Small intestine (tissue), 7 donors: ENCODE measurements around the gene MMP7. TPM values are rescaled to one million over a fixed set of nuclear protein-coding genes. Genes with fewer than 3 reads are reported as not detected.
A peak's percentile ranks its signal among the peaks of the same experiment; 100 is the strongest.

ENCODE experiments used
- DNase-seq, 2 donors: peaks; one replicate each; pipeline versions ENCODE4 v3.0.0 to v3.0.0-alpha.2; 2013
- FAIRE-seq: peaks from 2 replicates; lab custom pipeline; 2012; peaks lifted over from hg19 to GRCh38; lab: Jason Lieb, UNC
- H3K27ac ChIP-seq, 3 donors: one replicate each; pipeline ENCODE4 v1.5.1; 2013; ENCODE audit warnings: low read length in 2 of 3, mild to moderate bottlenecking in 2 of 3, control low read depth in 1 of 3, inconsistent platforms in 1 of 3, low read depth in 1 of 3, moderate library complexity in 1 of 3
- H3K27me3 ChIP-seq, 3 donors: one replicate each; pipeline ENCODE4 v1.6.1; 2013; ENCODE audit warnings: low read length in 3 of 3, inconsistent platforms in 1 of 3; ENCODE audit not compliant: control insufficient read depth in 3 of 3, insufficient read depth in 3 of 3
- H3K36me3 ChIP-seq, 3 donors: one replicate each; pipeline ENCODE4 v1.6.1; 2013; ENCODE audit warnings: low read length in 3 of 3, inconsistent platforms in 1 of 3, low read depth in 1 of 3, mild to moderate bottlenecking in 1 of 3, moderate library complexity in 1 of 3; ENCODE audit not compliant: control insufficient read depth in 3 of 3, insufficient read depth in 2 of 3
- H3K4me1 ChIP-seq, 3 donors: one replicate each; pipeline ENCODE4 v1.6.1; 2013; ENCODE audit warnings: low read length in 2 of 3, inconsistent platforms in 1 of 3, low read depth in 1 of 3, mild to moderate bottlenecking in 1 of 3, moderate library complexity in 1 of 3; ENCODE audit not compliant: control insufficient read depth in 3 of 3, insufficient read depth in 2 of 3
- H3K4me3 ChIP-seq, 3 donors: one replicate each; pipeline ENCODE4 v1.5.1; 2013; ENCODE audit warnings: low read length in 3 of 3, control low read depth in 1 of 3, inconsistent platforms in 1 of 3, low read depth in 1 of 3, mild to moderate bottlenecking in 1 of 3, moderate library complexity in 1 of 3
- H3K9me3 ChIP-seq, 2 donors: one replicate each; pipeline ENCODE4 v1.6.1; 2013; ENCODE audit warnings: low read depth in 1 of 2, low read length in 1 of 2; ENCODE audit not compliant: control insufficient read depth in 2 of 2, insufficient read depth in 1 of 2
- WGBS, 3 donors: extraction: QIAGEN DNeasy Blood & Tissue Kit; methylation state at CpG; one replicate each; pipeline ENCODE4 v1.1.7; 2013; 5-methylcytosine and 5-hydroxymethylcytosine counted together
- polyA plus RNA-seq, 4 donors: library from polyadenylated mRNA; stranded (reverse) in 3 of 4; unstranded in 1 of 4; fragments of 200-250 nt in 3 of 4; fragments of 120-200 nt in 1 of 4; gene quantifications; one replicate each; pipeline versions ENCODE4 v1.2.1 to v1.2.3, GENCODE V29; 2013
- donor health status: healthy with polysubstance abuse.
- donor health status: control.
- donor health status: control.
- donor health status: Bipolar disorder and iron deficiency.
- donor health status: healthy.

Gene MMP7
- polyA plus RNA-seq, 4 donors = 0.36 TPM; not detected in 3

GRCh38 chr11:102499931-102500330, 30.6 kb downstream of the MMP7 start:
- Histone ChIP-seq H3K27me3 (no peaks in the 10 kb centered on the region), H3K4me1 (peaks cover 0 to 3% (median 0%) of the 10 kb centered on the region in 3 donors), H3K27ac (no peak overlapping the region), H3K36me3 (no peaks in the 10 kb centered on the region), H3K4me3 (no peak overlapping the region), H3K9me3 (no peaks in the 10 kb centered on the region)
- no peak for DNase-seq
- FAIRE-seq = no peak
- 25 to 42% (median 38%) methylated on average over 2 of the region's 2 CpGs for WGBS, 3 donors

- DNase-seq (no peak), FAIRE-seq (no peak)
- Histone ChIP-seq H3K4me1 (peaks cover 0 to 3% (median 0%) of the 10 kb centered on the region in 3 donors), H3K9me3 (no peaks in the 10 kb centered on the region), H3K4me3 (no peak overlapping the region), H3K36me3 (no peaks in the 10 kb centered on the region), H3K27me3 (no peaks in the 10 kb centered on the region), H3K27ac (no peak overlapping the region)
- 79 to 93% (median 92%) methylated on average over 3 of the region's 3 CpGs for WGBS, 3 donors
These were observed 31.4 kb downstream of the MMP7 start for GRCh38 chr11:102499151-102499550.

DNA sequence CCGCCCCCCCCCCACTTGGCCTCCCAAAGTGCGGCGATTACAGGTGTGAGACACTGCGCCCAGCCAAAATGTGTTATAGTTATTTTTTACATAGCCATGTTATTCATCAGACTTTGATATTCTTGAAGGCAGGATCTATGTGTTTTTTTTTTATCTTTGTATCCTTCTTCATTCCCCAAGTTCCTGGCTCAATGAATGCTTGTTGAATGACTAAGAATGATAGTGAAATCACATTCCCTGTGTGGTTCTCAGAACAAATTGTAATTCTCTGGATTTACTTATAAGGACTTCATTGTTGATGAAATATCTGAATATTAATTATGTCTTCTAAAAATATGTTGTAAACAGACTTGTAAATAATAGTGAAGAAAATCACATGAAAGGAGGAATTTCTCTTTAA, 33.5 kb downstream of the MMP7 start:
- DNase-seq (no peak), FAIRE-seq (no peak)
- Histone ChIP-seq H3K4me1 (peaks cover 0 to 3% (median 3%) of the 10 kb centered on the region in 3 donors), H3K36me3 (no peaks in the 10 kb centered on the region), H3K4me3 (no peak overlapping the region), H3K27ac (no peak overlapping the region), H3K9me3 (no peaks in the 10 kb centered on the region), H3K27me3 (no peaks in the 10 kb centered on the region)
- 73 to 97% (median 95%) methylated on average over 3 to 4 of the region's 4 CpGs for WGBS, 3 donors

- WGBS, 3 donors = 13 to 33% (median 19%) methylated on average over 12 of the region's 12 CpGs
- Histone ChIP-seq H3K9me3 (no peaks in the 10 kb centered on the region), H3K27me3 (no peaks in the 10 kb centered on the region), H3K4me3 (no peak overlapping the region), H3K4me1 (peaks cover 0 to 3% (median 3%) of the 10 kb centered on the region in 3 donors), H3K27ac (no peak overlapping the region), H3K36me3 (no peaks in the 10 kb centered on the region)
- FAIRE-seq (peak; percentile 10), DNase-seq (peak; percentile 84 to 88)
These were observed 35.1 kb downstream of the MMP7 start for GRCh38 chr11:102495161-102496042.

GRCh38 chr11:102494216-102494615, 36.3 kb downstream of the MMP7 start:
- Histone ChIP-seq H3K27ac (no peak overlapping the region), H3K27me3 (no peaks in the 10 kb centered on the region), H3K4me3 (no peak overlapping the region), H3K36me3 (no peaks in the 10 kb centered on the region), H3K4me1 (peaks cover 0 to 3% (median 3%) of the 10 kb centered on the region in 3 donors), H3K9me3 (no peaks in the 10 kb centered on the region)
- no peak for FAIRE-seq
- DNase-seq = peak; percentile 55 to 65
- whole genome bisulfite sequencing, 3 donors = 10 to 53% (median 37%) methylated on average over 6 of the region's 6 CpGs

DNA sequence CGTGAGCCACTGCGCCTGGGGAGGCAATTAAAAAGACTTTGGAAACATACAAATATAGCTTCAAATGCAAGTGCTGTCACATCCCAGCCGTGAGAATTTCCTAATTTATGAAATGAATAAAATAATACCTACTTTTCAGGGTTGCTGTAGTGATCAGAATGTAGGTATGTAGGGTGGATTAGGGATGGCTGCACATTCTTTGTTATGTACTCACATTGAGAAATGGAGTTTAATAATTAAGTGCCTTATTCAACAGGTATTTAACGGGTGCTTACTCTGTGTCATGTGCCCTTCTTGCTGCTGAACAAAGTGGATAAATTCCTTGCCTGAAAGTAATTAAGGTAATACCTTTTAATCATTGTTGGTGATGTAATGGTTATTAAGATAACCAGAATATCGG, 37.0 kb downstream of the MMP7 start:
- 12 to 60% (median 43%) methylated on average over 5 of the region's 5 CpGs for WGBS, 3 donors
- H3K36me3 ChIP-seq = no peaks in the 10 kb centered on the region
- DNase-seq = peak; percentile 39 to 48
- no peaks in the 10 kb centered on the region for H3K27me3 ChIP-seq
- H3K4me3 ChIP-seq = no peak overlapping the region
- peaks cover 0 to 3% (median 3%) of the 10 kb centered on the region in 3 donors for H3K4me1 ChIP-seq
- H3K27ac ChIP-seq = no peak overlapping the region
- H3K9me3 ChIP-seq = no peaks in the 10 kb centered on the region
- FAIRE-seq = no peak

GRCh38 chr11:102491969-102492368, 38.6 kb downstream of the MMP7 start:
- 84 to 89% (median 89%) methylated on average over 2 of the region's 2 CpGs for WGBS, 3 donors
- no peaks in the 10 kb centered on the region for H3K36me3 ChIP-seq
- H3K4me1 ChIP-seq = peaks cover 0 to 5% (median 3%) of the 10 kb centered on the region in 3 donors
- FAIRE-seq (no peak), DNase-seq (no peak)
- H3K27me3 ChIP-seq = no peaks in the 10 kb centered on the region
- no peak overlapping the region for H3K4me3 ChIP-seq
- no peak overlapping the region for H3K27ac ChIP-seq
- H3K9me3 ChIP-seq = no peaks in the 10 kb centered on the region

GRCh38 chr11:102489186-102490145, 41.1 kb downstream of the MMP7 start:
- no peak for FAIRE-seq
- WGBS, 3 donors = 23 to 62% (median 35%) methylated on average over 5 of the region's 5 CpGs

More at GRCh38 chr11:102489186-102490145, 41.1 kb downstream of the MMP7 start:
- no peak overlapping the region for H3K4me3 ChIP-seq
- no peaks in the 10 kb centered on the region for H3K36me3 ChIP-seq
- H3K27ac ChIP-seq = no peak overlapping the region
- H3K9me3 ChIP-seq = no peaks in the 10 kb centered on the region
- H3K4me1 ChIP-seq = peaks cover 0 to 5% (median 0%) of the 10 kb centered on the region in 3 donors
- no peaks in the 10 kb centered on the region for H3K27me3 ChIP-seq
- DNase-seq = no peak
